ENCODE measurements around the gene C1GALT1C1. TPM values are rescaled to one million over a fixed set of nuclear protein-coding genes. Genes with fewer than 3 reads are reported as not detected.
"Not testable (repeated sequence)": the region's sequence is repeated elsewhere in the genome, so short reads cannot be mapped to it uniquely, and the experiment has no call there.

Gene C1GALT1C1
- 10 to 100 TPM; 32.3 to 39.4 (median 34.6) TPM for polyA plus RNA-seq (ENCODE audit: insufficient read length in 4 of 4)

DNA sequence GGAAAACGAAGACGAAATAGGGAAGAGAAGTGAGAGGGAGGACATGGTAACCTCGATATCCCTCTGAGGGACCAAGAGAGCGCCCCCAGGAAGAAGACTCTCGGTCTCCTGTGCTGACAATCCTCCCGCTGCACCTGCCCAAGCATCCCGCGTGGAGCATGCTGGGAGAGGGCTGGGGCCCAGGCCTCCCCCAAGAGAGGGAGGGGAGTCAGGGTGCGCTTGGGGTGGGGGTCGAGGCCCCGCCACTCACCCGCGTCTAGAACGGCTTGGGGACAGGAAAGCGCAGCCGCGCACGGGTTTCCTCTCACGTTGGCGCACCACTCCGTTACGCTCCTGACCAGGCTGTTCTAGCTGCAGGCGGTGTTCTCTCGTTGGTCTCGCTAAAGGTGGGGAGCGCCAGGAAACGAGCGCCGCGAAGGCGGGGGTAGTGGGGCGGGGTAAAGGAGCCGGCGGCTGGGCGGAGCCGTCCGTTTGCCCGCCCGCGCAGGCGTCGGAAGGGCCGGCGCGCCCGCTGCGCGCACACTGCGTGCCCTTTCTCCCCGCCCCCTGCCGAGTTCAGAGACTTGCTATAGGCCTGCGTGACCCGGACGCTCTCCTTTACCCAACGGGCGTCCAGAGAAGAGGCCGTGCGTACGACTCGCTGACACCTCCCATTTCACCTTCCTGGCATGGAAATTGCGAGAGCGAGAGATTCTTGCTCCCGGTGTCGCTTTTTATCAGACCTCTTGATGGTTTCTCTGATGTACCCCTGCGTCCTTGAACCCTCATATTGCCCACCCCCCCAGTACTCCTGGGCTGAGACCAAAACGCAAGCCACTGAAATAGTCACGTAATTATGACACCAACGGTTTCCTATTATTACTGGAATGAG is at the start of gene C1GALT1C1:
Gene C1GALT1C1 (minus strand): TSS at position 388 of the 871 bp plus-strand sequence. CDS start 2,888 bp downstream, outside the sequence.
- peak; percentile 63 to 74 (median 72) for DNase-seq (ENCODE audit: low read depth in 4 of 4, low spot score in 3 of 4)

DNA sequence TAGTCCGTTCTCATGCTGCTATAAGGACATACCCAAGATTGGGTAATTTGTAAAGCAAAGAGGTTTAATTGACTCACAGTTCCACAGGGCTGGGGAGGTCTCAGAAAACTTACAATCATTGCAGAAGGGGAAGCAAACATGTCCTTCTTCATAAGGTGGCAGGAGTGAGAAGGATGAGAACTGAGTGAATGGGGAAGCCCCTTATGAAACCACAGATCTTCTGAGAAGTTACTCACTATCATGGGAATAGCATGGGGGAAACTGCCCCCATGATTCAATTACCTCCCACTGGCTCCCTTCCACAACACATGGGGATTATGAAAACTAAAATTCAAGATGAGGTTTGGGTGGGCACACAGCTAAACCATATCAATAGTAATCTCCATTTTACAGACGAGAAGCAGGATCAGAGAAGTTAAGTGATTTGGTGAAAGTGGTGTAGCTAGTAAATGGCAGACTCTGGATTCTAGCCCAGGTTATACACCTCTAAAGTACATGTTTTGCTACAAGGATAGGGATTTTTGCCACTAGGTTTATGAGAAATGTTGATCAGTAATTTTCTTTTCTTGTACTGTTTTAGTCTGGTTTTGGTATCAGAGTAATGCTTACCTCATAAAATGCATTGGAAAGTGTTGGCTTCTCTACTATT is 47.3 kb upstream of the C1GALT1C1 start:
- DNase-seq (ENCODE audit: low read depth in 4 of 4, low spot score in 3 of 4): no peak

DNA sequence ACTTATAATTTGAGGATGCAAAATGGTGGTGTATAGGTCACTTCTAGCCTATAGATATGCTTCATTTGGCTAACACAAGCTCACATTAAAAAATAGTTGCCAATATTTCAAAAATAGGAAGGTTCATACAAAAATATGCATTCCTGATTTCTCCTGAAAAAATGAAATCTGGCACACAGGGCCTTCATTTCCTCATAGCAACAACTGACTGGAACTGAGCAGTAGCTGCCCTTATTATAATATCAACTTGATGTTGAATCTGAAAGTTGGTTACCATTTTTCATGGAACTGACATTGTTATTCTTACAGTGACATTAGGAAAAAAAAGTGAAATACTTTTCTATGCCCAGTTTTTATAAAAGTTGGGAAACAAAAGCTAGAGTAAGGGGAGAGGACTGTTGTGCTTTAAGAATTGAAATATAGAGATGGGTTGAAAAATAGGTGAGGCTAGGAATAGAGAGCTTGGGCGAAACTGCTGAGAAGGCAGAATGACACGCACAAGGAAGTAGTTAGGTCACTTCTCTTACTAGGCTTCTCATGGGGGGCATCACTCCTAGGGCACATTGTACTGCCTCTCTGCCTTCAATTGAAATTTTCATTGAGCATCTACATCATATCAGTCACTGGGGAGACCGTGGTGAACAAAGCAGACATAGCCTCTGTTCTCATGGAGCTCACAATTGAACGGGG is 43.1 kb upstream of the C1GALT1C1 start:
- no peak for DNase-seq (ENCODE audit: low read depth in 4 of 4, low spot score in 3 of 4)

DNA sequence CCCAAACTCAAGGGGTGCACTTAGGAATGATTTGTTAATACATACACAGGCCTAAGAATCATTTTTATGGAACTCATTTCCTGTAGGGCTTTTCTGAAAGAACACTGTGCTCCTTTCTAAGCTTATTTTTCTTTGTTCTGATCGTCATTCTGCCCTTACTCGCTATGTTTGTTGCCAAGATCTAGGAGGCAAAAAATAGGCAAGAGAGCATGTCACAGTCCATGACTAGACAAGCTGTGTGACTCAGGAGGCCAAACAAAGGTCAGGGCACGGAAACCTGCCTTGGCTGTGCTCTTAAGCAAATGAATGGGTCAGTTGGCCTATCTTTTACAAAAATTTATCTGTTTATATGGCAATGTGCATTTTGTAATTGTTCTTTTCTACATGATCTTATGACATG is 42.5 kb upstream of the C1GALT1C1 start:
- DNase-seq (ENCODE audit: low read depth in 4 of 4, low spot score in 3 of 4): no peak

DNA sequence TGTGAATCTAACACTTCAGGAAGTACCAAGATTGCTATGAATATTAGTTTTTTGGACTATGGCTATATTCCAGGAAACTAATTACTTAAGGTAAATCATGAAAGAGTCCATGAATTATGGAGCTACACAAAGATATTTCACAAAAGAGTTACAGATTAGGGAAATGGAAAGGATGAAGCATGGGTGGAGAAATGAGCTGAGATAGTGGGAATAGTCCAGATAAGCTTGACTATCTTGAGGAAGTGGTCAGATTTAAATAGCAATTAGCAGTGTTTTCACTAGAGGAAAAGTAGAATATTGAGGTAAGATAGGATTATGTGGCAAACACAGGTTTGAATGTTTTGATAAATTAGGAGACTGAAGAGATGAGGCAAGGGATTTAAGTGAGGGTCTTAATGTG is 42.1 kb upstream of the C1GALT1C1 start:
- no peak for DNase-seq (ENCODE audit: low read depth in 4 of 4, low spot score in 3 of 4)

DNA sequence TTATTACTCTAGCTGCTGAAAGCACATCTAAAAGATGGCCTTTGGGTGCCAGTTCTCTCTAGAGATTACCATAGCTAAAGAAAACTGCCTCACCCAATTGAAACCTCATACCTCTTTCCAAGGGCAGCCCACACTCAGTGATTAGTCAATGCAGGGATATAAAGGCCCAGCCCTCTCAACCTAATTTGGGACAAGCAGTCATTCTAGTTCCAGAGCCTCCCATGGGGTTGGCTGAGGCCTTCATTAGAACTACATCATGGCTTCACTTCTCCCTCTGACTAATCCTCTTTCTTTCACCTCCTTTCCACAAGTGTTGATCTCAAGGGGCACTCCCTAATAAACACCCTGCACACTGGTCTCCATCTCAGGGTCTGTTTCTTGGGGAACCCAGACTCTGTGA is 38.5 kb upstream of the C1GALT1C1 start:
- DNase-seq (ENCODE audit: low read depth in 4 of 4, low spot score in 3 of 4): no peak

DNA sequence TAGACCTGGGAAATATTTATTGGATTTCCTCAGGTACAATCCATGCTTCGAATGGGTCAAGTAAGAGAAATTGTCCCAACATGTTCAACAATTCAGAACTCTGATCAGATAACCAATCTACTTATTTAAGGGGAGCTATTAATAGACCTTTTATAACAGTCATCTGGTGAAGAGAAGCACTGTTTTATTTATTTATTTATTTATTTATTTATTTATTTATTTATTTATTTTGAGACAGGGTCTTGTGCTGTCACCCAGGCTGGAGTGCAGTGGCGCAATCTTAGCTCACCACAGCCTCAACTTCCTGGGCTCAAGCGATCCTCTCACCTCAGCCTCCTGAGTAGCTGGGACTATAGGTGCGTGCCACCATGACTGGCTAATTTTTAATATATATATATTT is 34.7 kb upstream of the C1GALT1C1 start:
- not testable (repeated sequence) for DNase-seq (ENCODE audit: low read depth in 4 of 4, low spot score in 3 of 4)

DNA sequence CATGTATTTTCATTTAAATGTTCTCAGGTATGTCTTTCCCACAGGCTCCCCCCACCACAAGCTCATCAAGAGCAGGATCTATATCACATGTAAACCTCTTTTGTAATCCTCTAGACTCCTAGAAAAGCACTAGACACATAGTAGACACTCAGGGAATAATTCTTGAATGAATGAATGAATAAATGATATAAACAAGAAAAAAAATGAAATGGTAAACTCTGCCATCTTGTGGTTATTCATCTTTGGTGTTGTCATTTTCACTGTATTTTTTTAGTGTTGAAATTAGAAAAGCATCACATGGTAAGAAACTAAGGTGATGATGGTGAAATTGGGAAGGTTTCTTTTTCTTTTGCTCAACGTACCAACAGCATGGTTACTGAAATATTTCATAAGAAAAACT is 34.2 kb upstream of the C1GALT1C1 start:
- no peak for DNase-seq (ENCODE audit: low read depth in 4 of 4, low spot score in 3 of 4)

DNA sequence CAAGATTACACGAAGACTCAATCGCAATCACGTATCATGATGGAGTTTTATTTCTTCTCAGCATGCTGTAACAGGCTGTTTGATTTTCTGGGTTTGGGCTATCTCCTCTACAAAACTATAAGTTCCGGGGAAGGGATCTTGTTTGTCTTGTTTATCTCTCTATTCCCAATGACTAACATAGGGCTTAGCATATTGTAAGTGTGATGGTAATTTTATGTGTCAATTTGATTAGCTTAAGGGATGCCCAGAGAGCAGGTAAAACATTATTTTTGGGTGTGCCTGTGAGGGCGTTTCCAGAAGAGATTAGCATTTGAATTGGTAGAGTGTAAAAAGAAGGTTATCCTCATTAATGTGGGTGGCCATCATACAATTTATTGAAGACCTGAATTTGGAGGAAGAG is 32.8 kb upstream of the C1GALT1C1 start:
- DNase-seq (ENCODE audit: low read depth in 4 of 4, low spot score in 3 of 4): no peak

DNA sequence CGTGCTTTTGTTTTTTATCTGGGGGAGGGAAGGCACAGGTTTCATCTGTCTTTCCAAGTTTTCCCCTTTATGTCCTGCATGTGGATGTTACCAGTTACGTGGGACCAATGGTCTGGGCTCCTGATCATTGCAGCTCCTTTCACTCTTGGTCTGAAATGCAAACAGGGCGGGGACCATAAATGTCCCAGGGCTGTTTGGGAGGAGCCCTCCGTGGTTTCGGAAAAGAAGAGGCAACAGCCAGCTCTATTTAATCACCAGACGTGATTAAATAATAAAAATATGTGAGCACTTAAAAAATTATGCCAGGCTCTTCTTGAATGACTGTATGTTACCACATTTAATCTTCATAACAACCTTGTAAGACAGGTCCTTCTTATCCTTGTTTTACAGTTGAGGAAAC is 30.8 kb upstream of the C1GALT1C1 start:
- DNase-seq (ENCODE audit: low read depth in 4 of 4, low spot score in 3 of 4): no peak

DNA sequence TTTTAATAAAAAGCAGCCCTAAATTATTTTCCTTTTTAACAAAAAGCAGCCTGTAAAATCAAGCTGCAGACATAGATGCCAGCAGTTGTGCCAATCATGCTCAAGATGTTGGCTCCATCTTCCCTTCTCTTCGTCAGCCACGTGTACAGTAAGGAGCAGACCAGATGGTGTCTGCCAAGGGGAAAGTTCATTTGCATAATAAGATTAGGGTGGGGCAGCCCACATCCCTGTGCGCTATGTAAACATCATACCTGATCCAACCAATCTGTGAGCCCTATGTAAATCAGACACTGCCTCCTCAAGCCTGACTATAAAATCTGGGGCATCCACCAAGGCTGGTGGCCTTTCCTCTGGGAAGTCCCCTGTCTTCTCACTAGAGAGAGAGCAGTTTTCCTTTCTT is 23.1 kb upstream of the C1GALT1C1 start:
- no peak for DNase-seq (ENCODE audit: low read depth in 4 of 4, low spot score in 3 of 4)

DNA sequence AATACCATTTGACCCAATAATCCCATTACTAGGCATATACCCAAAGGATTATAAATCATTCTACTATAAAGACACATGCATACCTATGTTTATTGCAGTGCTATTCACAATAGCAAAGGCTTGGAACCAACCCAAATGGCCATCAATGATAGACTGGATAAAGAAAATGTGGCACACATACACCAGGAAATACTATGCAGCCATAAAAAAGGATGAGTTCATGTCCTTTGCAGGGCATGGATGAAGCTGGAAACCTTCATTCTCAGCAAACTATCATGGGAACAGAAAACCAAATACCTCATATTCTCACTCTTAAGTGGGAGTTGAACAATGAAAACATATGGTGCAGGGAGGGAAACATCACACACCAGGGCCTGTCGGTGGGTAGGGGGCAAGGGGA is 22.4 kb upstream of the C1GALT1C1 start:
- not testable (repeated sequence) for DNase-seq (ENCODE audit: low read depth in 4 of 4, low spot score in 3 of 4)

DNA sequence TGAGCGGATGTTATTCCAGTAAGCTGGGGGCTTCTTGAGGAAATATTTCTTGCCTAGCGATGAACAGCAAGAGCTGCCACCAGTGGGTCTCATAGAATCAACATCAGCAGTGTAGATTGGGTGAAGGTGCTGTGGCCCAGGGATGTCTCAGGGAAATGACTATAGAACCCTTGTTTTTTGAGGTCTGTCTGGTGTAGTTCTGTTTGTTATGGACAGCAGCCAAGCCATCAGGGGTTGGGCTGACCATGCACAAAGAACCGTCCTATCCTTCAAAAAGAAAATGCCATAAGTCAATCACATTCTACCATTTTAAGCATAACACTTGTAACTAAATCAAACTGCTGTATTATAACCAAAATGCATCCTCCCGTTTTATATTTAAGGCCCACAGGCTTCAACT is 17.3 kb upstream of the C1GALT1C1 start:
- no peak for DNase-seq (ENCODE audit: low read depth in 4 of 4, low spot score in 3 of 4)

DNA sequence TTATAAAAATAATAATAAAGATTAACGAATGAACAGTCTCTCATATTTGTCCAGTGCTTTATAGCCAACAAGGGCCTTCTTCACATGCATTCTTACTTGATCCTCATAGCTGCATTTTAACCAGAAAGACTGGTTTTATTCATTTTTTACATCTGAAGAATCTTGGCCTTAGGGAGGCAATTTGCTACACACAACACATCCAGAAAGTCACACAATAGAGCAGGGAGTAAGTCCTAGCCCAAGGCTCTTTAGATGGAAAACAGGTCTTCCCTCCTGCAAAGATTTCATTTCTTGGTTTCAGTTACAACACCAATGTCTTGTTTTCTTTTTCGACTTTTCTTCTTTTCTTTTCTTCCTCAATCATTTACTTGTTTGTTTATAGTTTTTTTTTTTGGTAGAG is 13.0 kb upstream of the C1GALT1C1 start:
- DNase-seq (ENCODE audit: low read depth in 4 of 4, low spot score in 3 of 4): no peak

DNA sequence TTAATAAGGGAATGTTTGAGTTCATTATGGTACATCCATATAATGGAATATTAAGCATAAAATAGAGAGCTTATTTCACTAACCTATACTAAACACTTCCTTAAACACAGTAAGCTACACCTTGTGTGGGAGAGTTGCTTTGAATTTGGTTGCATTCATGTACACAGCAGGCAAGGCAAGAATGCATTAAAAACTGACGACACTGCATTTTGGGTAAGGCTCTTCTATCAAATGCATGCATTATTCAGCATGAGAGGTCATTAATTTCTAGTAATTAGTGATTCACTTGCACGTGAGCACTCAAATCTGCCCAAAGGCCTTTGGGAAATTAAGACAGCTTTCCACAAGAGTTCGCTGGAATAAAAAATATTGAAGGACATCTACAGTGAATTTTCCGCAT is 8.8 kb upstream of the C1GALT1C1 start:
- DNase-seq (ENCODE audit: low read depth in 4 of 4, low spot score in 3 of 4): no peak

DNA sequence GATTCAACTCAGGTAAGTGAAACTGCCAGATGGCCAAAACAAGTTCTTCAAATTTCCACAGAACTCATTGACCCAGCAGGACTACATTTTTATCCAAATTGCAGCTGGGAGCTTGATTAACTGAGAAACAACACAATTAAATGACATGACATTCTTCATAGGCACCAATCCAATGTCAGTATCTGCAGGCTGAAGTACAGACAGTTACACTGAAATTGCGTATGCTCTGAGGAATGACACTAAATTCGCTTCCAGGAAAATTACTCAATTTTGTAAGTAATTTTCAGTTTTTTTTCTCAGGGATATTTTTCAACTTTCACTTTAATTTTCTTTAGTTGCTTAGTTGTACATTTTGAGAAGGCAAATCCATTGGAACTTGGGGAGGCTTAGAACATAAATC is 4.5 kb downstream of the C1GALT1C1 start:
- DNase-seq (ENCODE audit: low read depth in 4 of 4, low spot score in 3 of 4): no peak

DNA sequence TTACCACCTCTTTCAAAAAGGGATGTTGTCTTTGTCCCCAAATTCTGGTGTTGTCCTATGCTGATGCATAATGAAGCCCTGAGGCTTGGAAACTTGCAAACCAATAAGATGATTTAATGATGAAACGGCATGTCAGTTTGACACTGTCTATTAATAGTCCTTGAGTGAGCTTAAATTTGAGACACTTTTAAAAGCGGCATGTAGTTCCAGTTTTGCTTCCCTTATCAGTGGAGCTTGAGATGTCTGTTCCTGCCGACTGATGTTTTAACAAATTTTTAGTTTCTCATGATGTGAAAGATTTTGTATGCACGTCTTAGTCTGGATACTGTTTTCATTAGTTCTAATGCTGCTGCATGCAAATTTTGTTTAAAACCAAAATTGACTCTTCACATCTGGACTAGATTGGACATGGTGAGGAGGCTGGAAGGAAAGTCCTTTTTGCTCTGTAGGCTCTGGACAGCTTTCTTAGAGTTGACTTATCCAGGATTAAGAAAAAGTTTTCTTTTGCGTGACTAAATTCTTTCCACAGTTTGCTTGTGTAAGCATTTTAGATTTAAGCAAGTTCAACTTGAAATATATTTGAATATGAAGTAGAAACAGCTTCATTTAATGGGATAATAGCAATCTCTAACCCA is 11.7 kb downstream of the C1GALT1C1 start:
- no peak for DNase-seq (ENCODE audit: low read depth in 4 of 4, low spot score in 3 of 4)

DNA sequence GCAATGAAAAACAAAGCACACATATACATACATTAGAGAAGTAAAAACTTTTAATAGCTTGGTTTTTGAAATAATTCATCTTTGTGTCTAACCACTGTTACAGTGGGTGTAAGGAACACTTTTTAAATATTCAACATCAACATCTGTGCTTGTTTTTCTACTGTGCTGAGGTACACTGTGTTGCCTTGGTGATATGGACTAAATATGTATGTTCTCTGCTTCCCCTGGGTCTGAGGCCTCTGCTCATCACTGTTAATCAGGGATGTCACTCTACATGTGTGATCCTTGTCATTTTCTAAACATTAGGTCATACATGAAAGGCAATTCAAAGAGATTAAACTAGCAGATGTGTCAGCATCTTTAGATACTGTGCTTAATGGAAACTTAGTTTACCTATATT is 15.0 kb downstream of the C1GALT1C1 start:
- DNase-seq (ENCODE audit: low read depth in 4 of 4, low spot score in 3 of 4): no peak

DNA sequence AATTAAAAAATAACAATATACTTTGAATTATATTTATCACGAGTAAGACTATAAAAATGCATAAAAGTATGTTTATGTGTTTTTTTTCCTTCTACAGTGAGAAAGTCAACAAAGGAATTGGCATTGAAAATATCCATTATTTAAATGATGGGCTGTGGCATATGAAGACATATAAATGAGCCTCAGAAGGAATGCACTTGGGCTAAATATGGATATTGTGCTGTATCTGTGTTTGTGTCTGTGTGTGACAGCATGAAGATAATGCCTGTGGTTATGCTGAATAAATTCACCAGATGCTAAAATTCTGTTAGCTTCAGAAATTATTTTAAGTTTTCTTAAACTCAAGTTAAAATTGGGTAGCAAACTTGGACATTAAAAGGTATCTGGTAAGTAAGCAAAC is 17.8 kb downstream of the C1GALT1C1 start:
- no peak for DNase-seq (ENCODE audit: low read depth in 4 of 4, low spot score in 3 of 4)

DNA sequence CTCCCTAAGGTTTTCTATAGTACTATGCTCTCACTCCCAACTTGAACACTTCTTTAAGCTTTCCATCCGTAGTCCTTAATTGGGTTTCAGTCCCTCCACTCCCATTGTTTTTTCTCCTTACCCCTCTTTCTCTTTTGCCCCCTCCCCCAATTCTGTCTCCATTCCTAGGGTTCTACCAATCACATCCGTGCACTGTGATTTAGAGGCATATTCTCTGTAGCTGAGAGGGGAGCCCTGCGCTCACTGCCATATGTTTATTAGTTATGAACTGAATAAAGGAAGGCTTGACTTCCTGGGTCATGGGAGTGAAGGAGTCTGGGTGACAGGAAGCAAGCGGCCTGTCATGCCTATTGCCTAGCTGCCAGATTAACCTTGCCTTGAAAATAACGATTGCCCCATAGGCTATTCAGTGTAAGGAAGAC is 25.5 kb downstream of the C1GALT1C1 start:
- peak in 2 of 4 donors; percentile 0 to 3 for DNase-seq (ENCODE audit: low read depth in 4 of 4, low spot score in 3 of 4)

Measured in right renal pelvis (tissue), 4 donors.